Ovary (tissue), 3 donors: ENCODE results near the gene SMARCB1.

Source experiments
- CTCF ChIP-seq, 3 donors: fragments of 450-650 bp in 2 of 3; fragments of 200-600 bp in 1 of 3; IDR thresholded peaks; one replicate each; pipeline versions ENCODE4 v1.5.1 to v1.8.0; 2016 to 2022; ENCODE audit warnings: antibody characterized with exemption in 3 of 3, mild to moderate bottlenecking in 1 of 3
- EP300 ChIP-seq: sonication (generic); formaldehyde crosslinking; IDR thresholded peaks from one replicate; pipeline ENCODE4 v1.6.1; 2017; ENCODE audit warnings: antibody characterized with exemption
- POLR2A ChIP-seq: fragments of 450-650 bp; IDR thresholded peaks from one replicate; pipeline ENCODE4 v1.6.1; 2017; ENCODE audit warnings: antibody characterized with exemption, mild to moderate bottlenecking, moderate library complexity
- donor health status: DM: no; HTN: no; CAD: no.

- no peak for TF ChIP-seq POLR2A
- no peak for TF ChIP-seq EP300
- no peak for TF ChIP-seq CTCF (IDR thresholded peaks at IDR 0.05)
Measured at GRCh38 chr22:23877566-23877965, 90.8 kb downstream of the SMARCB1 start.
